Measurements from ENCODE around the gene SYNJ1.
"Not testable (repeated sequence)": the region's sequence is repeated elsewhere in the genome, so short reads cannot be mapped to it uniquely, and the experiment has no call there.

SYNJ1 gene, protein sequence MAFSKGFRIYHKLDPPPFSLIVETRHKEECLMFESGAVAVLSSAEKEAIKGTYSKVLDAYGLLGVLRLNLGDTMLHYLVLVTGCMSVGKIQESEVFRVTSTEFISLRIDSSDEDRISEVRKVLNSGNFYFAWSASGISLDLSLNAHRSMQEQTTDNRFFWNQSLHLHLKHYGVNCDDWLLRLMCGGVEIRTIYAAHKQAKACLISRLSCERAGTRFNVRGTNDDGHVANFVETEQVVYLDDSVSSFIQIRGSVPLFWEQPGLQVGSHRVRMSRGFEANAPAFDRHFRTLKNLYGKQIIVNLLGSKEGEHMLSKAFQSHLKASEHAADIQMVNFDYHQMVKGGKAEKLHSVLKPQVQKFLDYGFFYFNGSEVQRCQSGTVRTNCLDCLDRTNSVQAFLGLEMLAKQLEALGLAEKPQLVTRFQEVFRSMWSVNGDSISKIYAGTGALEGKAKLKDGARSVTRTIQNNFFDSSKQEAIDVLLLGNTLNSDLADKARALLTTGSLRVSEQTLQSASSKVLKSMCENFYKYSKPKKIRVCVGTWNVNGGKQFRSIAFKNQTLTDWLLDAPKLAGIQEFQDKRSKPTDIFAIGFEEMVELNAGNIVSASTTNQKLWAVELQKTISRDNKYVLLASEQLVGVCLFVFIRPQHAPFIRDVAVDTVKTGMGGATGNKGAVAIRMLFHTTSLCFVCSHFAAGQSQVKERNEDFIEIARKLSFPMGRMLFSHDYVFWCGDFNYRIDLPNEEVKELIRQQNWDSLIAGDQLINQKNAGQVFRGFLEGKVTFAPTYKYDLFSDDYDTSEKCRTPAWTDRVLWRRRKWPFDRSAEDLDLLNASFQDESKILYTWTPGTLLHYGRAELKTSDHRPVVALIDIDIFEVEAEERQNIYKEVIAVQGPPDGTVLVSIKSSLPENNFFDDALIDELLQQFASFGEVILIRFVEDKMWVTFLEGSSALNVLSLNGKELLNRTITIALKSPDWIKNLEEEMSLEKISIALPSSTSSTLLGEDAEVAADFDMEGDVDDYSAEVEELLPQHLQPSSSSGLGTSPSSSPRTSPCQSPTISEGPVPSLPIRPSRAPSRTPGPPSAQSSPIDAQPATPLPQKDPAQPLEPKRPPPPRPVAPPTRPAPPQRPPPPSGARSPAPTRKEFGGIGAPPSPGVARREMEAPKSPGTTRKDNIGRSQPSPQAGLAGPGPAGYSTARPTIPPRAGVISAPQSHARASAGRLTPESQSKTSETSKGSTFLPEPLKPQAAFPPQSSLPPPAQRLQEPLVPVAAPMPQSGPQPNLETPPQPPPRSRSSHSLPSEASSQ (N-terminal part only)

DNA sequence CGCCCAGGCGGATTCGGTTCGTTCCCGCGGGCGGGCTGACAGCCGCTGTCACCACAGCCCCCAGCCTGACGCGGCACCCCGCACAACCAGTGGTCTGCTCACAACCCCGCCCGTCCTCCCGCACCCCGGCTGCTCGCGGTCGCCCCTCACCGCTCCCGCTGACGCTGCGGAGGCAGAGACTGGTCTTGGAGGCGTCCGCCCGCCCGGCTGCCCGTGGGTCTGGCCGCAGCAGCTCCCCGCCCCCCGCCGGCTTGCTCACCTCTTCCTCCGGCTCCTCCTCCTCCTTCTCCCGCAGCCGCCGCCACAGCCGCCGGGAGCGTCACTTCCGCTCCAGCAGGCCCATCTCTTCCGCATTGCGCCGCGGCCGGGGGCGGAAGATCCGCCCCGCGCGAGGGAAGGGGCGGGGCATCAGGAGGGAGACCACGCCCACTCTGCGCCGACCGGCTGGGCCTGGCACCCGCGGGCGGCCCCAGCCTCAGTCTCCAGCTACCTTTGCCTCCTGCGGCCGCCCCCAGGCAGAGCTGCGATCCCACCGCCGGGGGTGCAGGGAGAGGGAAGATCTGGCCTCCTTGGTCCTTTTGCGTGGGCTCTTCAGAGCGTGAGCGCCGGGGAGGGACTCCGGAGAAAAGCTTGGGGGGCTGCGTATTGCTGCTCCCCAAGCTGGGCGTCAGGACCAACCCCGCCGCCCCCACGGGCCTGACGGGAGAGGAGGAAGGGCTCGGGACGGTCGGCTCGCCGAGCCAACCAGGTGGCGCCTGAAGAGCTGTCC lies at the start of gene SYNJ1:
Gene SYNJ1 (minus strand): TSS at position 327 of the 769 bp plus-strand sequence. CDS start 1,118 bp downstream, outside the sequence.
- peak; percentile 81 to 92 for DNase-seq (ENCODE audit: low read depth in 2 of 2)

DNA sequence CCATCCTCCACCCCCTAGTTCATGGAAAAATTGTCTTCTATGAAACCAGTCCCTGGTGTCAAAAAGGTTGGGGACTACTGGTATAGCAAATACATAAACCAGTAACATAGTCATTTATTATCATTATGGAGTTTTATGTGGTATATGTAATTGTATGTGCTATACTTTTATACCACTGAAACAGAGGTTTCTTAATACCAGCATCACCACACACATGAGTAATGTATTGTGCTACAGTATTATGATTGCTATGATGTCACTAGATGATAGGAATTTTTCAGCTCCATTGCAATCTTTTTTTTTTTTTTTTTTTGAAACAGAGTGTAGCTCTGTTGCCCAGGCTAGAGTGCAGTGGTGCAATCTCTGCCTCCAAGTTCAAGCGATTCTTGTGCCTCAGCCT lies 49.5 kb upstream of the SYNJ1 start:
- DNase-seq (ENCODE audit: low read depth in 2 of 2), result no peak

DNA sequence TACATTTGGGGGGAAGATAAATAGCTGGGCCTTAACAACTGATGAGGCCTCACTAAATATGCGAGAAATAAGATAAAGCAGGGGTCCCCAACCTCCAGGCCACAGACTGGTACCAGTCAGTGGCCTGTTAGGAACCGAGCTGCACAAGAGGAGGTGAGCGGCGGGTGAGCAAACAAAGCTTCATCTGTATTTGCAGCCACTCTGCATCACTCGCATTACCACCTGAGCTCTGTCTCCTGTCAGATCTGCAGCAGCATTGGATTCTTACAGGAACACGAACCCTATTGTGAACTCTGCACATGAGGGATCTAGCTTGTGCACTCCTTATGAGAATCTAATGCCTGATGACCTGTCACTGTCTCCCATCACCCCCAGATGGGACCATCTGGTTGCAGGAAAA lies 48.9 kb upstream of the SYNJ1 start:
- DNase-seq (ENCODE audit: low read depth in 2 of 2), result no peak

DNA sequence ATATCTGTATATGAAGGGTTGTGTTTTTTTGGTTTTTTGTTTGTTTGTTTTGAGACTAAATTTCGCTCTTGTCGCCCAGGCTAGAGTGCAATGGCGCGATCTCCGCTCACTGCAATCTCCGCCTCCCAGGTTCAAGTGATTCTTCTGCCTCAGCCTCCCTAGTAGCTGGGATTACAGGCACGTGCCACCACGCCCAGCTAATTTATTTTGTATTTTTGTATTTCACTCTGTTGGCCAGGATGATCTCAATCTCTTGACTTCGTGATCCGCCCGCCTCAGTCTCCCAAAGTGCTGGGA lies 45.2 kb upstream of the SYNJ1 start:
- DNase-seq (ENCODE audit: low read depth in 2 of 2), result not testable (repeated sequence)

DNA sequence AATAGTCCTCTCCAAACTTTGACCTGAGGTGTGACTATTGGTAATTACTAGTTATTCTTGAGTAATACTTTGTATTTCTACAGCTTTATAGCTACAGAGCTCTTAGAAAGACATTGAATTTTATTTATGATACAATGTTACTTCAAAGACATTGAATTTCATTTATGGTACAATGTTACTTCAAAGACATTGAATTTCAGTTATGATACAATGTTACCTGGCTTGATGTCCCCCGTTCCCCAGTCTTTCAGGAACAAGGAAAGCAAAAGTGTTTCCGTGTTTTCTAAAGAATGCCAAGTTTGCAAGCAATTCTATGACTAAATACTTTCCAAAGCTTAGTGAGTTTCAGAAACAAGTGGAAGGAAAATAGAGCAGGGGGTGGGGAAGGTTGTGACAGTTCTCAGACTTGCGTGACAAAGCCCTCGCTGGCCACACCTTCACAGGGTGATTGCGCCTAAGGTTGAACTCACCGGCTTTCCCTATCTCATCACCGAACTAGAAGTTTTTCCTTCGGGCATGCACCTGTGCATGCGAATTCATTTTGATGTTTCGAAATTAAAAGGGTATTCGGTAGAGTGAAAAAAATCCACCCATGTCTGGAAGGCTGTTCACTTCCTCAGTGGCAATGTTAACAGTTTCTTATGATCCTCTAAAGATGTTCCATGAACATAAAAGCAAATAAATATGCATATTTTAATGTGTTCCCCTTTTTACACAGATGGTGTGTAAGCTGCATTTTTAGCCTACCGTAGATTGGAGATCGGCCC lies 44.7 kb upstream of the SYNJ1 start:
- peak; percentile 20 to 39 for DNase-seq (ENCODE audit: low read depth in 2 of 2)

DNA sequence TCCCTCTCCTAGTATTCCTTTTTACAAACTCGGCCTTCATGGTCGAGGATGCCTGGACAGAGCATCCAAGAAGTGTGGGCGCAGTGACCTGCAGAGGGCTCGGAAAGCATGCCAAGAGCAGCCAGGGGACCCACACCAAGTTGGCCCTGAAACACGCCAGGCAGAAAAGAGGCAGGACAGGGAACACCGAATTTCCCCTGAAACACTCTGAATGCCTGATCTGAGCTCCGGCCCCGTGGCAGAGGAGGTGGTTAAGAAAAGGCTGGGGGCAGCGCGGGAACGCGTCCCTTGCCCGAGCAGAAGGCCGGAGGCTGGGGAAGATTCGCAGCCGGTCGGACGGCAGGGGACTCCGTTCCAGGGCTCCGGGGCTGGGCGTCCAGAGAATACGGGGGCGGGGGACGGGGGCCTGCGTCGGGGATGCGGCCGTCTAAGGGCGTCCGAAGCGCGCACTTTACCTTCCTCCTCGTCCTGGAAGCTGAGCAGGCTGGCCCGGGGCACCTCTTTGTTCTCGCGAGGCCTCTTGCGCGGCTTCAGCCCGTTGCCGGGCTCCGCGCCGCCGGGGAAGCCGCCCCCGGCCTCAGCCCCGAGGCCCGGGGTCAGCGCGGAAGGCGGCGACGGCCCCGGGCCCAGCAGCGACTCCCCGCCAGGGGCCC lies 43.2 kb upstream of the SYNJ1 start:
- peak in 1 of 2 donors; percentile 6 for DNase-seq (ENCODE audit: low read depth in 2 of 2)

DNA sequence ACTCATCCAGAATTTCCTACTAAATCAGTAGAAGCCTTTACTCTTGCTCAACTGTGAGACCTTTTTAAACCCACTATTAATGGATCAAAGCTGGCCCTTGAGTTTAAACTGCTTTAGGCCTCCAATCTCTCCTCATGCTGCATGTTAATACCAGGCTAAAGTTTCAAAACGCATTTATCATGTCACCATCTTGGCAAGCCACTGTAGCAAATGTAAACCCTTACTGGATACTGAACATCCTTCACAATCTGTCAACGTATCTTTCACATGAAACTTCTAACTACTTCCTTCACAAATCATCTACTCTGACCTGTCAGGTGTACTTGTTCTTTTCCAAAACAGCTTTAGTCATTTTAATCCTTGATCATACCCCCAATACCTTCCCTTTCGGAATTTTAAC lies 40.7 kb upstream of the SYNJ1 start:
- DNase-seq (ENCODE audit: low read depth in 2 of 2), result no peak

DNA sequence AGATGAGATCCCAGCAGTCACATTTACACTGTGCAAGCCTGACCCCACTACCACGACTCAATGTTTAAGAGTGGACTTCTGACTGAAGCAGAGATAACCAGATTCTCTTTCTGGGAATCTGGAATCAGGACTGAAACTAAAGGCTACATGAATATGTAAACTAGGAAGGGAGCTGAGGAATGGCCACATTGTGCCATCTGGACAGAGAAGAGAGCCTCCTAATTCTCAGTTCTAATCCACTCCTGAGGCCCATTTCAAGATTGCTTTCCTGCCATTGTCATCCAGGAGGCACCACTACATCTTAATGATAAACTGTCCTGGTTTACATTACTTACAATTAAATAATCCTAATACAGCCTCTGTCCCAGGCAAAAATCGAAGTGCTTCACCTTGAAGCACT lies 37.2 kb upstream of the SYNJ1 start:
- no peak for DNase-seq (ENCODE audit: low read depth in 2 of 2)

DNA sequence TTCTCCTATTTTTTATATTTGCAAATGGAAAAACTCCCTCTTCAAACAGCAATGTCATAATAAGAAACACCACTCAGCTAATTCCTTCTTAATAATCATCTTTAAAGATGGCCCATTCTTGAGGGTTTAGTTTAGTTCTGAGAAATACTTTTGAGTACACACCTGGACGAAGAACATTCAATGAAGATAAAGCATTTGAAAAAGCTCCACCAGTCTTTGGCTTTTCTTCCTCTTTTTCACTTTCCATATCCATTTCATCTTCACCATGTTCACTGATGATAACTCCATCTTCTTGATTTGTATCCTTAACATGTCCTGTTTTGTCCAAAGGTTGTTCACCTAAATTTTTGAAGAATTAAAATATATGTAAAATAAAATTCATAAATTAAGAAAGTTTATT lies 36.4 kb upstream of the SYNJ1 start:
- no peak for DNase-seq (ENCODE audit: low read depth in 2 of 2)

DNA sequence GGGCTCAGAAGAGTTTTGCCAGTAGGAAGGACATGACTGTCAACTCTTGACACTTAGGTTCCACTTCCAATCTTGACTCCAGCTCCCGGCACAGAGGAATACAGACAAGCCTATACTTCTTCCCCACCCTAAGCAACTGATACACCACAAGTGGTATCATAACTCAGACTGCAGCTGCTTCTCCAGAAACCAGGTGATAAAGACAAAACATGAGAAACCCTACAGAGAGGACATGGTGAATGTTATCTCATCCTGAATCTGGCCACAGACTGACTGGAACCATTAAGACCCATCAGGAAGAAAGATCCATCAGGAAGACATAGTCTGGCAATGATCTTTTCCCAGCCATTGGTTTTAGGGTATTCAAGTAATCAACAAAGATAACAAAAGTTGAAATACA lies 30.0 kb upstream of the SYNJ1 start:
- no peak for DNase-seq (ENCODE audit: low read depth in 2 of 2)

DNA sequence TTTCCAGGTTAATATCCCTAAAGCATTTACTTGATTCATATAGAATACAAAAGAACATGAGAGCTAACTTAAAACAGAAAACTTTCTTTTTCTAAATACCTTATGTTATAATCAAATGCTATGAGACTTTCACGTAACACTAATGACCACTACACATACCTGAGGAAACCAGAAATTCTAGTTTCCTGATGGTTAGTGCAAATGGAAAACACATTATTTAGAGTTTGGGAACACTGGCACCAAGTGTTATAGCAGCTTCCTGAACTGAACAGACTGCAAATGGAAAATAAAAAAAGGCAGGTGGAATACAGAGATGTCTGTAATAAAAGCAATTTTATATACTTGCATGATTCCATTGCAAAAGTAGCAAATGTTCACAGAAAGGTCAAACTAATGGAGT lies 28.3 kb upstream of the SYNJ1 start:
- no peak for DNase-seq (ENCODE audit: low read depth in 2 of 2)

DNA sequence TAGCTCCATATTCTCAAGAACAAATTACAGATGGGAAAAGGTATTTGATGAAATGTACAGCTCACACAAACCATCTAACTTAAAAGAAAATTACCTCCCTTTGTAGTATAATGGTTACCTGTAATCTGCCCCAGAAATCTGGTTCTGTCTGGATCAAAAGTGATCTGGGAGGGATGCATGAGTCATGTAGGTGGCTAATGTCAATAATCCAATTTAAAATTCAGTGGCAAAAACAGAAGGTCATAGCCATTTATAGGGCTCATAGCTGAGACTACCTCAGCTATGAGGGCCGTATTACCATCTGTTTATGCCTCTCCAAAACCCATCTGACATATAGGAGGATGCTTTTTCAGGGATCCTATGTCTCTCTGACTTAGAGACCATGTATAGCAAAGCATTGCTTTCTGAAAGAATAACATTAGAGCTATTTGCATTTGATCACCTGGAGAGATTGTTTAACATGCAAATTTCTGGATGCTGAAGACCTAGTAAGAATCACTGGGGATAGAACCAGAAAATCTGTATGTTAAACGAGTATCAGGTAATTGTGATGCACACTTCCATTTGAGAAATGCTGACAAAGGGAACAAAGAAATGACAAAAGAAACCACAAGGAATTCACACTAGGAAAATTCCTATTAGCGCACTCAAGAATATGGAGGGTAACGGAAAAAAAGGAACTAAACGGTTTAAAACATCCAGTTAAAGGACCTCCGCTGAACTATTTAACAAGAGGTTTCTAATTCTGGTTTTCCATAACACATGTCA lies 26.2 kb upstream of the SYNJ1 start:
- no peak for DNase-seq (ENCODE audit: low read depth in 2 of 2)

DNA sequence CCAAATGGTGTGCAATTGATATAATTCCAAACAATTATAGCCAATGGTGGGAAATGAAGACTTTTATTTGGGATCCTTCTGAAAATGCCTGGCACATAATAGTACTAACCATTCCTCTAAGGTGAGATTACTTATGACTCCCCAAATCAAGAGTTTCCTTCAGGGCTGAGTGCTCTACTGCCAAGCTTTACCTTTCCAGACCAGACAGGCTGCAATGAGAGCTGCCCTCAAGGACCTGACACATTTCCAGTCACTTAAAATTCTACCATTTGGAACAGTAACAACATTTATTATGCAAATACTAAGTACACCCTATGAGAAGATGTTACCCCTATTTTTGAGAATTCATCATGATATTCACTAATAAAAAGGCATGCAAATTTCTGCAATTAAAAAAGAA lies 22.6 kb upstream of the SYNJ1 start:
- no peak for DNase-seq (ENCODE audit: low read depth in 2 of 2)

DNA sequence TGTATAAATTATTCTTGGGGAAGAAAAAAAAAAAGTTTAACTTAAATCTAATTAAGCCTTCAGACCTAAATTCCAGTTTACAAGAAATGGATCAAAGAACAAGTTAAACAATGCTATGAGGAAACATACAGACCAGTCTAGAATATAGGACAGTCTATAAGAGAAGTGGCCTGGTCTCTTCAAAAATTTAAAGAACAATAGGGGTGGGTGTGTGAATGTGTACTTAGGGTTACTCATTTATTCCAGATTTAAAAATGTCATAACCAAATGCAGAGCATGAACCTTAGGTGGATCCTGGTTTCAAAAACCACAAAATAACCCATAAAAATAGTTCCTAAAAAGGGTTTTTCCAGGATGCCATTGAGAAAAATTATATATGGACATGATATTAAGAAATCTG lies 21.8 kb upstream of the SYNJ1 start:
- DNase-seq (ENCODE audit: low read depth in 2 of 2), result no peak

DNA sequence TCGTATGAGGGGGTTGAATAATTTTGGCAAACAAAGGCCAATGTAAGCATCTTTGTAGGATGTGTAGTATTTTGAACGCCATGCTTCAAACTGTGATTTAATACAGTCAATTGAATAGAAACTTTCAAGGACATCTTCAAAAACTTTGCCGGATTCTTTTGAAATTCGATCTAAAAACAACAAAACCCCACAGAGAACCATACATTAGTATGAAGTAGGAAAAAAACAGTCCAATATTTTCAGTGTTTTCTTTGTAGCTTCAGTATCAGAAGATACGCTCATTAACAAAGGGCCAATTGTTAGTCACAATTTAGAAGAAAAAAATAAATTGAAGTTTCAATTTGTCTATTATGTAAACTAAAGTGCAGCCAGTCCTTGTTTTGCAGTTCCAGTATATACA lies 20.7 kb upstream of the SYNJ1 start:
- no peak for DNase-seq (ENCODE audit: low read depth in 2 of 2)

DNA sequence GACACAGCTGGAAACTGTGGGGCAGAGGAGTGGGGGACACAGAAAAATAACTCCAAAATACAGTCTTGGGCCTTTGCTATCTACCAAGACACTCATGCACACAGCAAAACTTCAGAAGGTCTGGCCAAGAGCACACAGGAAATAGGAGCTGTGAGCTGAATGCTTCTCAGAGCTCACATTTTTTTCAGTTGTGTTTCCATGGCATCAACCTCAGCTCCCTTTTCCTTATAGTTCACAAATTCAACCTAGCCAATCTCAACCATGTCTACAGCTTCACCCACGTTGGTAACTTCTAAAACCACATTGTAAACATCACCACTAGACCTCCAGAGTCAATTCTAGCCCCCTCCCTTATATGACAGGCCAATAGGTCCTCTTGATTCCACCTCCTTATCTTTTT lies 19.6 kb upstream of the SYNJ1 start:
- no peak for DNase-seq (ENCODE audit: low read depth in 2 of 2)

DNA sequence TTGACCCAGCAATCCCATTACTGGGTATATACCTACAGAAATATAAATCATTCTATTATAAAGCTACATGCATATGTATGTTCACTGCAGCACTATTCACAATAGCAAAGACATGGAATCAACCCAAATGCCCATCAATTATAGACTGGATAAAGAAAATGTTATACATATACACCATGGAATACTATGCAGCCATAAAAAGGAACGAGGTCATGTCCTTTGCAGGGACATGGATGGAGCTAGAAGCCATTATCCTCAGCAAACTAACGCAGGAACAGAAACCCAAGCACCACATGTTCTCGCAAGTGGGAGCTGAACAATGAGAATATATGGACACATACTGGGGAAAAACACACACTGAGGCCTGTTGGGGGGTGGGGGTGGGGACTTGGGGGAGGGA lies 18.9 kb upstream of the SYNJ1 start:
- not testable (repeated sequence) for DNase-seq (ENCODE audit: low read depth in 2 of 2)

DNA sequence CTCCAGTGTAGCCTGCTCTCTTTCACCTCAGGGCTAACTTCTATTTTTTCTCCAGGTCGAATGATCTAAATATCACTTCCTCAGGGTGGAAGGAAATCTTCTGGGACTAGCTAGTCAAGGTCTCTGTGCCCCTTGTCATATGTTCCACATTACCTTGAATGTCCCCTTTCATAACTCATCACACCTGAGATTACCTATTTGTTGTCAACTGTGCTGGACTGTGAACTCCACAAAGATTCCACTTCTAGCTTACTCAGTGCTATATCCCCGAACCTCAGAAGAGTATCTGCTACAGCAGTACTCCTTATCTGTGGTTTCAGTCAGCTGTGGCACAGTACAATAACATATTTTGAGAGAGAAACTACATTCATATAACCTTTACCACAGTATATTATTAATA lies 14.6 kb upstream of the SYNJ1 start:
- DNase-seq (ENCODE audit: low read depth in 2 of 2), result no peak

DNA sequence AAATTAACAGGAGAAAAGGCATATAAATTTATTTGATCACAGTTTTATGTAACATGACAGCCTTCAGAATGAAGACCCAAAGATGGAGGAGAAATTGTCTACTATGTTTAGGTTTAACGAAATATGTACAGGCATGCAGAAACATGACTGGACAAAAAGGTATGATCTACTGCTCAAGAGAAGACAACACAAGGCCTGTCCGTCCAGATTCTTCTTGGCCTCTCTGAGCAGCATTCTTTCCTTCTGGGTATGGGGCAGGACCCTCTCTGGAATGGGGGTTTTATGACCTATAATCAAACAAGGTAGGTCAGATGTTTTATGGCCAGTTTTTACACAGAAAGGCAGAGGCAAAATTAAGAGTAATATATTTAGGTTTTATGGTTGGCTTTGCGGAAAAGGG lies 13.5 kb upstream of the SYNJ1 start:
- DNase-seq (ENCODE audit: low read depth in 2 of 2), result no peak

Data from stimulated activated CD4-positive, alpha-beta T cell treated with anti-CD3 and anti-CD28 coated beads, Interleukin-1b, Interleukin-23, amount 100 ng/mL, for 1 hour (primary cell).